DOHH2 (cell line): ENCODE measurements around the gene RASSF3.

Experiments used
- EZH2phosphoT487 ChIP-seq: fragments of 200-600 bp; sonication (generic); IDR thresholded peaks from 2 replicates; pipeline ENCODE4 v1.6.1; 2017; ENCODE audit warnings: borderline replicate concordance, mild to moderate bottlenecking, antibody characterized with exemption, low read length, moderate library complexity, mixed read lengths
- TF ChIP-seq, protein P1 (sequence below): fragments of 200-600 bp; sonication (generic); IDR thresholded peaks from one replicate; pipeline ENCODE4 v1.5.1; 2014; ENCODE audit warnings: antibody characterized with exemption, mild to moderate bottlenecking, low read depth, low read length; ENCODE audit not compliant: poor library complexity, severe bottlenecking

DNA sequence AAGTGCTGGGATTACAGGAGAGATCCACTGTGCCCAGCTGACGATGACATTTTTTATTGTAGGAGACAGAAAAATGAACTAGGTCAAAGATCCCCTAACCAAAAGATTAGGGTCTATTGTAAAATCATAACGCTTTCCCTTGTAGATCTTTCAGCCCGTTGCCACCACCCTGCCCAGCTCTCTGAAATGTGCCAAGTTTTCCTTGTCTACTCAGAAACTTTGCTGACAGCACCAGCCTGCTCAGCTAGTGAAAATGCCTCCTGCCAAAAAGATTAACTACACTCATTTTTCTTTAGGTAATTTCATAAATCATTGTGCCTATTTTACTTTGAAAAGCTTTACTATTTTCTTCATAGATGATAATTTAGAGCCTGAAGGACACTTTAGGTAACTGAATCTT, 28.2 kb upstream of the RASSF3 start:
- no peak for TF ChIP-seq EZH2phosphoT487
- TF ChIP-seq, protein P1, sequence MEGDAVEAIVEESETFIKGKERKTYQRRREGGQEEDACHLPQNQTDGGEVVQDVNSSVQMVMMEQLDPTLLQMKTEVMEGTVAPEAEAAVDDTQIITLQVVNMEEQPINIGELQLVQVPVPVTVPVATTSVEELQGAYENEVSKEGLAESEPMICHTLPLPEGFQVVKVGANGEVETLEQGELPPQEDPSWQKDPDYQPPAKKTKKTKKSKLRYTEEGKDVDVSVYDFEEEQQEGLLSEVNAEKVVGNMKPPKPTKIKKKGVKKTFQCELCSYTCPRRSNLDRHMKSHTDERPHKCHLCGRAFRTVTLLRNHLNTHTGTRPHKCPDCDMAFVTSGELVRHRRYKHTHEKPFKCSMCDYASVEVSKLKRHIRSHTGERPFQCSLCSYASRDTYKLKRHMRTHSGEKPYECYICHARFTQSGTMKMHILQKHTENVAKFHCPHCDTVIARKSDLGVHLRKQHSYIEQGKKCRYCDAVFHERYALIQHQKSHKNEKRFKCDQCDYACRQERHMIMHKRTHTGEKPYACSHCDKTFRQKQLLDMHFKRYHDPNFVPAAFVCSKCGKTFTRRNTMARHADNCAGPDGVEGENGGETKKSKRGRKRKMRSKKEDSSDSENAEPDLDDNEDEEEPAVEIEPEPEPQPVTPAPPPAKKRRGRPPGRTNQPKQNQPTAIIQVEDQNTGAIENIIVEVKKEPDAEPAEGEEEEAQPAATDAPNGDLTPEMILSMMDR = no peak
